Stimulated activated CD4-positive, alpha-beta T cell treated with anti-CD3 and anti-CD28 coated beads, TNF-alpha, amount 100 ng/mL, for 1 hour (primary cell): ENCODE data around the gene ARMCX6.
"Not testable (repeated sequence)": the region's sequence is repeated elsewhere in the genome, so short reads cannot be mapped to it uniquely, and the experiment has no call there.

Experiments used
- DNase-seq, 3 donors: peaks; one replicate each; pipeline ENCODE4 v3.0.0-alpha.2; 2020; ENCODE audit warnings: low read depth in 3 of 3, low spot score in 1 of 3

The ARMCX6 gene

GRCh38 chrX:101617211-101618191, at the start of gene ARMCX6:
Gene ARMCX6 (minus strand): TSS chrX:101618000. CDS start chrX:101616620, 1,380 bp downstream.
- peak; percentile 29 to 49 (median 42) for DNase-seq

GRCh38 chrX:101659601-101660063, 41.8 kb upstream of the ARMCX6 start, which contains the start of gene ARMCX2:
Gene ARMCX2 (minus strand): TSS chrX:101659850. CDS start chrX:101657588, 2,262 bp downstream.
- DNase-seq, result no peak

GRCh38 chrX:101658661-101659491, 41.1 kb upstream of the ARMCX6 start:
- DNase-seq, result peak in 1 of 3 donors; percentile 45

GRCh38 chrX:101657495-101657894, 39.7 kb upstream of the ARMCX6 start:
- no peak for DNase-seq

GRCh38 chrX:101656817-101657216, 39.0 kb upstream of the ARMCX6 start:
- no peak for DNase-seq

GRCh38 chrX:101655534-101655933, 37.7 kb upstream of the ARMCX6 start:
- DNase-seq, result no peak

GRCh38 chrX:101647716-101648115, 29.9 kb upstream of the ARMCX6 start:
- DNase-seq, result not testable (repeated sequence)

GRCh38 chrX:101642093-101642492, 24.3 kb upstream of the ARMCX6 start:
- no peak for DNase-seq

GRCh38 chrX:101639583-101639982, 21.8 kb upstream of the ARMCX6 start:
- no peak for DNase-seq

GRCh38 chrX:101619364-101619763, 1.6 kb upstream of the ARMCX6 start:
- DNase-seq, result no peak

- DNase-seq, result no peak
These were observed 12.1 kb downstream of the ARMCX6 start for GRCh38 chrX:101605728-101606127.

GRCh38 chrX:101605146-101605545, 12.7 kb downstream of the ARMCX6 start:
- DNase-seq, result no peak

GRCh38 chrX:101602077-101602476, 15.7 kb downstream of the ARMCX6 start:
- DNase-seq, result no peak

GRCh38 chrX:101599592-101599991, 18.2 kb downstream of the ARMCX6 start:
- not testable (repeated sequence) for DNase-seq

- peak in 1 of 3 donors; percentile 11 for DNase-seq
These were observed 21.9 kb downstream of the ARMCX6 start for GRCh38 chrX:101595739-101596419.
